K562 (cell line): ENCODE measurements around the gene HSD17B11. TPM values are rescaled to one million over a fixed set of nuclear protein-coding genes. Genes with fewer than 3 reads are reported as not detected.
A peak's percentile ranks its signal among the peaks of the same experiment; 100 is the strongest.
"Not testable (repeated sequence)": the region's sequence is repeated elsewhere in the genome, so short reads cannot be mapped to it uniquely, and the experiment has no call there.

ENCODE experiments used
- ATAC-seq: fragments of 200-7000 bp; cut with Tn5 transposase; 3 replicates; pipeline ENCODE4 v1.9.1; 2020; ENCODE audit warnings: moderate library complexity
- BruUV-seq: library from RNA; stranded (reverse); fragments of 400-500 nt; replicated peaks from 2 replicates; lab custom pipeline; 2021; lab: Mats Ljungman, UMichigan
- CTCF ChIA-PET: fragments of 300-600 bp; formaldehyde crosslinking; extraction: SDS; loops from one replicate; lab custom pipeline; 2021; ENCODE audit warnings: low intra/inter-chr PET ratio; lab: Yijun Ruan, JAX
- POLR2A ChIA-PET: fragments of 300-600, 350-650 bp; sonication (Branson Sonifier 250); formaldehyde crosslinking; extraction: SDS; loops from one replicate; lab custom pipeline; 2021; ENCODE audit warnings: antibody characterized with exemption, inconsistent platforms; lab: Yijun Ruan, JAX
- DNase-seq, 4 experiments: peaks; one replicate each; pipeline versions ENCODE4 v3.0.0 to v3.0.0-alpha.2; 2011 to 2018; ENCODE audit warnings: low spot score in 3 of 4, mixed read lengths in 3 of 4; ENCODE audit errors: extremely low read depth in 1 of 4
- FAIRE-seq: peaks from 2 replicates; lab custom pipeline; 2011; peaks lifted over from hg19 to GRCh38; lab: Jason Lieb, UNC
- H2AFZ ChIP-seq: 2 replicates; pipeline ENCODE4 v1.6.0; 2011; ENCODE audit warnings: low read depth, low read length, control low read depth, inconsistent platforms
- H3K27ac ChIP-seq: fragments of 200-600 bp; 3 replicates; pipeline ENCODE4 v1.8.0; 2011; ENCODE audit warnings: low read depth, mild to moderate bottlenecking, control low read depth, inconsistent platforms, low read length, moderate library complexity, mixed read lengths; ENCODE audit errors: extremely low read depth
- H3K27me3 ChIP-seq, 2 experiments: fragments of 300-600 bp in 1 of 2; 2 replicates in 1 of 2; 3 replicates in 1 of 2; pipeline versions ENCODE4 v1.6.0 to v1.8.0; 2011; ENCODE audit warnings: inconsistent platforms in 2 of 2, low read length in 2 of 2, mild to moderate bottlenecking in 1 of 2, mixed read lengths in 1 of 2, moderate library complexity in 1 of 2; ENCODE audit not compliant: control insufficient read depth in 2 of 2, insufficient read depth in 2 of 2
- H3K36me3 ChIP-seq: fragments of 300-600 bp; 3 replicates; pipeline ENCODE4 v1.8.0; 2011; ENCODE audit warnings: mild to moderate bottlenecking, low read length, inconsistent platforms; ENCODE audit not compliant: control insufficient read depth, insufficient read depth
- H3K4me1 ChIP-seq, 2 experiments: fragments of 200-600 bp in 1 of 2; replicated peaks in 1 of 2; 2 replicates in 1 of 2; 3 replicates in 1 of 2; pipeline versions ENCODE4 v1.5.1 to v1.8.0; 2011; ENCODE audit warnings: inconsistent platforms in 2 of 2, low read length in 2 of 2, mild to moderate bottlenecking in 1 of 2, mixed read lengths in 1 of 2, moderate library complexity in 1 of 2; ENCODE audit not compliant: control insufficient read depth in 2 of 2, insufficient read depth in 2 of 2
- H3K4me2 ChIP-seq: 2 replicates; pipeline ENCODE4 v1.6.1; 2011; ENCODE audit warnings: low read length, control low read depth, inconsistent platforms, mixed read lengths; ENCODE audit not compliant: insufficient read depth
- H3K4me3 ChIP-seq: fragments of 200-600 bp; sonication (generic), shearing (Covaris generic); 2 replicates; pipeline ENCODE4 v1.5.1; 2016; ENCODE audit warnings: control low read depth, inconsistent platforms
- H3K79me2 ChIP-seq: fragments of 200-600 bp; 3 replicates; pipeline ENCODE4 v1.8.0; 2011; ENCODE audit warnings: low read length, inconsistent platforms; ENCODE audit not compliant: control insufficient read depth, insufficient read depth
- H3K9ac ChIP-seq, 2 experiments: 2 replicates each; pipeline versions ENCODE4 v1.6.0 to v1.6.1; 2011; ENCODE audit warnings: low read depth in 2 of 2, low read length in 2 of 2, control low read depth in 1 of 2, inconsistent platforms in 1 of 2, mild to moderate bottlenecking in 1 of 2, mixed read lengths in 1 of 2; ENCODE audit not compliant: insufficient read depth in 1 of 2
- H3K9me1 ChIP-seq: one replicate; pipeline ENCODE4 v1.6.0; 2011; ENCODE audit warnings: inconsistent platforms, mild to moderate bottlenecking, low read length, moderate library complexity; ENCODE audit not compliant: control insufficient read depth, insufficient read depth
- H3K9me3 ChIP-seq: replicated peaks from 2 replicates; pipeline ENCODE4 v1.5.1; 2011; ENCODE audit warnings: low read depth, low read length, inconsistent platforms; ENCODE audit not compliant: control insufficient read depth, insufficient read depth
- H4K20me1 ChIP-seq: replicated peaks from 2 replicates; pipeline ENCODE4 v1.6.1; 2011; ENCODE audit warnings: low read length, inconsistent platforms, mixed read lengths; ENCODE audit not compliant: control insufficient read depth, insufficient read depth
- BCL6 ChIP-seq: fragments of 250-450 bp; sonication (Bioruptor Pico); IDR thresholded peaks from 2 replicates; pipeline ENCODE4 v1.4.0; 2020
- CCNT2 ChIP-seq: IDR thresholded peaks from 2 replicates; pipeline ENCODE4 v1.6.1; 2011; ENCODE audit warnings: borderline replicate concordance, low read depth, mild to moderate bottlenecking, moderate library complexity, mixed read lengths, low read length; ENCODE audit not compliant: insufficient read length; ENCODE audit errors: extremely low read depth
- CXXC5 ChIP-seq: fragments of 250-450 bp; sonication (Bioruptor Pico); IDR thresholded peaks from 2 replicates; pipeline ENCODE4 v1.8.0; 2022; ENCODE audit warnings: inconsistent platforms, mild to moderate bottlenecking, moderate library complexity
- ETV5 ChIP-seq: sonication (generic); formaldehyde crosslinking; IDR thresholded peaks from 2 replicates; pipeline ENCODE4 v1.4.0; 2020; ENCODE audit warnings: low read depth, mild to moderate bottlenecking, missing genetic modification reagents
- FOXA1 ChIP-seq: fragments of 450-650 bp; IDR thresholded peaks from 2 replicates; pipeline ENCODE4 v1.6.1; 2016; ENCODE audit warnings: mild to moderate bottlenecking, borderline replicate concordance
- GTF2E2 ChIP-seq: fragments of 200-800 bp; sonication (Bioruptor generic); IDR thresholded peaks from 2 replicates; pipeline ENCODE4 v1.6.1; 2016; ENCODE audit warnings: missing genetic modification characterization, missing compliant biosample characterization
- KDM1A ChIP-seq, 2 experiments: fragments of 450-650 bp; IDR thresholded peaks; 2 replicates each; pipeline ENCODE4 v1.6.1; 2016; ENCODE audit warnings: mild to moderate bottlenecking in 2 of 2
- MTF1 ChIP-seq: fragments of 250-450 bp; sonication (Bioruptor Pico); IDR thresholded peaks from 2 replicates; pipeline ENCODE4 v1.9.0; 2021; ENCODE audit warnings: moderate library complexity, mild to moderate bottlenecking, inconsistent platforms, borderline replicate concordance
- NR2C2 ChIP-seq, 2 experiments: fragments of 200-800 bp in 1 of 2; sonication (Bioruptor generic) in 1 of 2; sonication (generic) in 1 of 2; formaldehyde crosslinking in 1 of 2; IDR thresholded peaks; 2 replicates each; pipeline versions ENCODE4 v1.6.1 to v1.8.0; 2016 to 2022; ENCODE audit warnings: mild to moderate bottlenecking in 1 of 2, missing compliant biosample characterization in 1 of 2, missing genetic modification characterization in 1 of 2, missing genetic modification reagents in 1 of 2
- ZNF212 ChIP-seq: fragments of 450-650 bp; formaldehyde crosslinking; IDR thresholded peaks from 2 replicates; pipeline ENCODE4 v1.4.0; 2020; ENCODE audit warnings: mild to moderate bottlenecking
- ZNF280B ChIP-seq: fragments of 250-450 bp; sonication (Bioruptor Pico); IDR thresholded peaks from 2 replicates; pipeline ENCODE4 v1.5.1; 2021; ENCODE audit warnings: mild to moderate bottlenecking
- ZSCAN29 ChIP-seq: fragments of 450-650 bp; IDR thresholded peaks from 2 replicates; pipeline ENCODE4 v1.6.1; 2017
- WGBS: fragments of 100-300 bp; shearing (Covaris generic); methylation state at CpG from one replicate; pipeline ENCODE4 v1.1.6; 2016; ENCODE audit warnings: low coverage, mixed read lengths; ENCODE audit not compliant: insufficient coverage; ENCODE audit errors: missing lambda C conversion rate; 5-methylcytosine and 5-hydroxymethylcytosine counted together
- in situ Hi-C: fragments of 300-500 bp; cut with MboI; formaldehyde crosslinking; loops from 4 replicates; pipeline ENCODE4 v1.15.0; 2018; ENCODE audit warnings: inconsistent platforms, mixed read lengths
- intact Hi-C: fragments of 100-400 bp; cut with micrococcal nuclease; formaldehyde crosslinking; loops from 2 replicates; pipeline ENCODE4 v1.14.2; 2022
- polyA plus RNA-seq, 8 experiments: library from polyadenylated mRNA; depleted of rRNA in 4 of 8; stranded (reverse) in 5 of 8; unstranded in 3 of 8; fragments of >200 nt; fragmentation: Nextera tagmentation in 2 of 8; fragmentation: Illumina TruSeq in 1 of 8; extraction: Ambion mirVana in 2 of 8; extraction: Trizol in 1 of 8; gene quantifications; 2 replicates each; pipeline versions ENCODE4 v1.2.1 to v1.2.3, GENCODE V29; 2011 to 2014; ENCODE audit warnings: inconsistent platforms in 1 of 8, missing spikeins in 1 of 8
- total RNA-seq, 7 experiments: library from RNA; depleted of rRNA in 6 of 7; stranded (reverse); fragments of >200 nt in 6 of 7; fragmentation: Illumina TruSeq in 2 of 7; extraction: Trizol in 2 of 7; gene quantifications; 2 replicates each; pipeline versions ENCODE4 v1.2.1 to v1.2.3, GENCODE V29; 2011 to 2021; ENCODE audit warnings: low replicate concordance in 1 of 7
- TF ChIP-seq, protein P1 (sequence below): fragments of 250-450 bp; sonication (Bioruptor Pico); IDR thresholded peaks from 2 replicates; pipeline ENCODE4 v1.4.0; 2020; ENCODE audit warnings: mild to moderate bottlenecking, moderate library complexity
- TF ChIP-seq, protein P2 (sequence below): fragments of 450-650 bp; IDR thresholded peaks from 2 replicates; pipeline ENCODE4 v1.6.1; 2016; ENCODE audit warnings: missing biosample characterization, missing genetic modification characterization

Gene HSD17B11
- total and polyA plus RNA-seq, 9 of the 15 experiments (the other 6 are each of a cell fraction or from before 2014, with no cell fraction given): 26.0 to 108 (median 81.0) TPM

DNA sequence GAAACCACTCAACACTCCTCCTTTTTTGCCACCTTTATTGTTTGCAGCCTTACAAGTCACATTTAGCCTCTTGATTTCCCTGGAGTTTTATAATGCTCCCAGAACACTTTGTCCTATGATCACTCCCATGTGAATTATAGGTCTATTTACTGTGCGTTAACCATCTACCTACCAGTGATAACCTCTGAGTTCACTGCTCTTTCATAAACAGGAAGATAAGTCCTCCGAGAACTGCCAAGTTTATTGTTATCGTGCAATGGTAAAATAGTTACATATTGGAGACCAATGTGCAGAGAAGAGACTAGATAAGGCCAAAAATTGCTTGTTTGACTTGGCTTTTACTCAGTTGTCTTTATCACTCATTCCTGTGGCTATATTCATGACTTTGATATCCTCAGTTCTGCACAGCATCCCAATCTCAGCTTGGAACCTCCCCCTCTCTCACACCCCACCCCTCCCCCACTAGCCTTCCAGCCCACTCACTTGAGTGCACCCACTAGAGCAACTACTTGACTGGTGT, 18.5 kb upstream of the HSD17B11 start (continued):
- TF ChIP-seq, protein P1, sequence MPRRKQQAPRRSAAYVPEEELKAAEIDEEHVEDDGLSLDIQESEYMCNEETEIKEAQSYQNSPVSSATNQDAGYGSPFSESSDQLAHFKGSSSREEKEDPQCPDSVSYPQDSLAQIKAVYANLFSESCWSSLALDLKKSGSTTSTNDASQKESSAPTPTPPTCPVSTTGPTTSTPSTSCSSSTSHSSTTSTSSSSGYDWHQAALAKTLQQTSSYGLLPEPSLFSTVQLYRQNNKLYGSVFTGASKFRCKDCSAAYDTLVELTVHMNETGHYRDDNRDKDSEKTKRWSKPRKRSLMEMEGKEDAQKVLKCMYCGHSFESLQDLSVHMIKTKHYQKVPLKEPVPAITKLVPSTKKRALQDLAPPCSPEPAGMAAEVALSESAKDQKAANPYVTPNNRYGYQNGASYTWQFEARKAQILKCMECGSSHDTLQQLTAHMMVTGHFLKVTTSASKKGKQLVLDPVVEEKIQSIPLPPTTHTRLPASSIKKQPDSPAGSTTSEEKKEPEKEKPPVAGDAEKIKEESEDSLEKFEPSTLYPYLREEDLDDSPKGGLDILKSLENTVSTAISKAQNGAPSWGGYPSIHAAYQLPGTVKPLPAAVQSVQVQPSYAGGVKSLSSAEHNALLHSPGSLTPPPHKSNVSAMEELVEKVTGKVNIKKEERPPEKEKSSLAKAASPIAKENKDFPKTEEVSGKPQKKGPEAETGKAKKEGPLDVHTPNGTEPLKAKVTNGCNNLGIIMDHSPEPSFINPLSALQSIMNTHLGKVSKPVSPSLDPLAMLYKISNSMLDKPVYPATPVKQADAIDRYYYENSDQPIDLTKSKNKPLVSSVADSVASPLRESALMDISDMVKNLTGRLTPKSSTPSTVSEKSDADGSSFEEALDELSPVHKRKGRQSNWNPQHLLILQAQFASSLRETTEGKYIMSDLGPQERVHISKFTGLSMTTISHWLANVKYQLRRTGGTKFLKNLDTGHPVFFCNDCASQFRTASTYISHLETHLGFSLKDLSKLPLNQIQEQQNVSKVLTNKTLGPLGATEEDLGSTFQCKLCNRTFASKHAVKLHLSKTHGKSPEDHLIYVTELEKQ (CRISPR knock-in tag): no peak
- TF ChIP-seq MTF1 (CRISPR knock-in tag) (no peak), CCNT2 (peak; percentile 47), FOXA1 (no peak), CXXC5 (CRISPR knock-in tag) (no peak), ETV5 (CRISPR knock-in tag) (no peak), ZNF280B (CRISPR knock-in tag) (no peak), NR2C2 (CRISPR knock-in tag; IDR thresholded peaks at IDR 0.05) (no peak), NR2C2 (tag; IDR thresholded peaks at IDR 0.05) (0 out of 2 replicates have a peak, but pooled peaks have one; percentile 19), BCL6 (CRISPR knock-in tag) (no peak), ZSCAN29 (no peak), ZNF212 (CRISPR knock-in tag) (no peak), GTF2E2 (tag) (no peak), KDM1A (IDR thresholded peaks at IDR 0.05) (peak; percentile 72 to 82)
- TF ChIP-seq, protein P2, sequence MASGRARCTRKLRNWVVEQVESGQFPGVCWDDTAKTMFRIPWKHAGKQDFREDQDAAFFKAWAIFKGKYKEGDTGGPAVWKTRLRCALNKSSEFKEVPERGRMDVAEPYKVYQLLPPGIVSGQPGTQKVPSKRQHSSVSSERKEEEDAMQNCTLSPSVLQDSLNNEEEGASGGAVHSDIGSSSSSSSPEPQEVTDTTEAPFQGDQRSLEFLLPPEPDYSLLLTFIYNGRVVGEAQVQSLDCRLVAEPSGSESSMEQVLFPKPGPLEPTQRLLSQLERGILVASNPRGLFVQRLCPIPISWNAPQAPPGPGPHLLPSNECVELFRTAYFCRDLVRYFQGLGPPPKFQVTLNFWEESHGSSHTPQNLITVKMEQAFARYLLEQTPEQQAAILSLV (tag): no peak

- intact Hi-C loops, ATAC-seq, H3K27ac ChIP-seq, H3K9me1 ChIP-seq, in situ Hi-C loops, H3K4me3 ChIP-seq, DNase-seq, H3K9me3 ChIP-seq, H3K4me1 ChIP-seq, FAIRE-seq, H3K27me3 ChIP-seq, POLR2A ChIA-PET, BruUV-seq, H3K4me2 ChIP-seq, H4K20me1 ChIP-seq, H3K79me2 ChIP-seq, H3K9ac ChIP-seq, CTCF ChIA-PET, H3K36me3 ChIP-seq: not testable (repeated sequence)
- 13% methylated on average over 4 of the region's 4 CpGs for WGBS
- peak overlapping the region; percentile 48 for H2AFZ ChIP-seq
Measured at GRCh38 chr4:87406902-87407301, 15.9 kb upstream of the HSD17B11 start.
